Cardiac muscle cell (in vitro differentiated cells and primary cell): ENCODE measurements around the gene AGBL5. TPM values are rescaled to one million over a fixed set of nuclear protein-coding genes. Genes with fewer than 3 reads are reported as not detected.
A peak's percentile ranks its signal among the peaks of the same experiment; 100 is the strongest.

Experiments
- DNase-seq, 2 donors: peaks; one replicate each; pipeline versions ENCODE4 v3.0.0 to v3.0.0-alpha.2; 2010 to 2017; ENCODE audit warnings: low read depth in 1 of 2, low spot score in 1 of 2
- H3K27ac ChIP-seq: fragments of 200-600 bp; sonication (generic); 2 replicates; pipeline ENCODE4 v1.5.1; 2016
- H3K27me3 ChIP-seq: fragments of 200-600 bp; sonication (generic); 2 replicates; pipeline ENCODE4 v1.6.0; 2016; ENCODE audit warnings: control low read depth
- H3K36me3 ChIP-seq: fragments of 200-600 bp; sonication (generic); 2 replicates; pipeline ENCODE4 v1.5.1; 2016; ENCODE audit warnings: control low read depth
- H3K4me1 ChIP-seq: fragments of 200-600 bp; sonication (generic); 2 replicates; pipeline ENCODE4 v1.8.1; 2017; ENCODE audit warnings: low read depth, mild to moderate bottlenecking, mixed run types
- H3K4me3 ChIP-seq: fragments of 200-600 bp; sonication (generic); 2 replicates; pipeline ENCODE4 v1.5.1; 2016; ENCODE audit warnings: mild to moderate bottlenecking
- H3K9me3 ChIP-seq: fragments of 200-600 bp; sonication (generic); 2 replicates; pipeline ENCODE4 v1.5.1; 2017; ENCODE audit warnings: low read depth, mild to moderate bottlenecking, control low read depth
- polyA plus RNA-seq: library from polyadenylated mRNA; unstranded; fragments of >200 nt; fragmentation: Nextera tagmentation; extraction: Ambion mirVana; gene quantifications from 2 replicates; pipeline ENCODE4 v1.2.1, GENCODE V29; 2016
- total RNA-seq: library from RNA; depleted of rRNA; stranded (reverse); fragments of >200 nt; gene quantifications from 2 replicates; pipeline ENCODE4 v1.2.3, GENCODE V29; 2016
- TF ChIP-seq, protein P1 (sequence below): IDR thresholded peaks from 2 replicates; pipeline ENCODE4 v1.5.1; 2012; ENCODE audit warnings: low read depth, mild to moderate bottlenecking, low read length

The AGBL5 gene
- total and polyA plus RNA-seq, 2 experiments from 2014 or later: 52.0 to 67.0 TPM

DNA sequence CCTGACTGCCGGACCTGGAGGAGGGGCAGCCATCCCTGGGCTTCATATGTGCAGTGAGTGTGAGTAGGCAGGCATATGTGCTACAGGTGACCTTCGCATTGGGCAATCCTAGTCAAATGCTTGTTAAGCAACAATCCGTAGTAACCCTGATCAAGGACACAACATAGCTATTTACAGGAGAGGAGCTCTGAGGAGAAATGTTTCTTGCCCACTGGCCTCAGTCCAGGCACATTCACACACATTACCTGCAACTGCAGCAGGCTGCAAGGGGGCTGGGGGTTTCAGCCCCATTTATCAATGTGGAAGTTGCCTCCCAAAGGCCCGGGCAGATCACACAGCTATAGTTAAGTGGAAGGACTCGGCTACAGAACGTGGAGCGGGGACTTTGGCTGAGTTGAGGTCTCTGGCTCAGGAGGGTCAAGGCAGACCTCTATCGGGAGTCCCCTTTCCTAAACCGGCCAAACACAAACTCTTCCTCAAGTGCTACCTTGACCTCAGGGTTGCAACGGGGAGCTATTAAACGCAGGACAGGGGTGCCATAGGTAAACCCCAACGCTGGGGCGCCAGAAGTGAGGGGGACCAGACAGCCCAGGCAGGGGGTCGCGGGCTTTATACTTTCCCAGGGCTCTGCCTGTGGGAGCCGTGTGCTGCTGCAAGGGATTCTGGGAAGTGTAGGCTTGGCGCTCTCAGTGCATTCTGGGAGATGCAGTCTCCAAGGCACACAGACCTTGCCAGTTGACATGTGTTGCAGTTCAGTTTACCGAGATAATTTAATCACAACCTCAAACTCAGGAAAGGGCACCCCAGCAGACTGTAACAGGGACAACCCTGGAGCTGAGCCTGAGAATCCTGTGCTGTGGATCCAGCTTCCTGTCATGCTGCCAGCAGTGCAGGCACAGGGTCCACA is 44.5 kb downstream of the AGBL5 start:
- no peaks in the 10 kb centered on the region for H3K27me3 ChIP-seq
- TF ChIP-seq, protein P1, sequence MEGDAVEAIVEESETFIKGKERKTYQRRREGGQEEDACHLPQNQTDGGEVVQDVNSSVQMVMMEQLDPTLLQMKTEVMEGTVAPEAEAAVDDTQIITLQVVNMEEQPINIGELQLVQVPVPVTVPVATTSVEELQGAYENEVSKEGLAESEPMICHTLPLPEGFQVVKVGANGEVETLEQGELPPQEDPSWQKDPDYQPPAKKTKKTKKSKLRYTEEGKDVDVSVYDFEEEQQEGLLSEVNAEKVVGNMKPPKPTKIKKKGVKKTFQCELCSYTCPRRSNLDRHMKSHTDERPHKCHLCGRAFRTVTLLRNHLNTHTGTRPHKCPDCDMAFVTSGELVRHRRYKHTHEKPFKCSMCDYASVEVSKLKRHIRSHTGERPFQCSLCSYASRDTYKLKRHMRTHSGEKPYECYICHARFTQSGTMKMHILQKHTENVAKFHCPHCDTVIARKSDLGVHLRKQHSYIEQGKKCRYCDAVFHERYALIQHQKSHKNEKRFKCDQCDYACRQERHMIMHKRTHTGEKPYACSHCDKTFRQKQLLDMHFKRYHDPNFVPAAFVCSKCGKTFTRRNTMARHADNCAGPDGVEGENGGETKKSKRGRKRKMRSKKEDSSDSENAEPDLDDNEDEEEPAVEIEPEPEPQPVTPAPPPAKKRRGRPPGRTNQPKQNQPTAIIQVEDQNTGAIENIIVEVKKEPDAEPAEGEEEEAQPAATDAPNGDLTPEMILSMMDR: no peak
- H3K27ac ChIP-seq: peak overlapping the region; percentile 8
- no peaks in the 10 kb centered on the region for H3K4me1 ChIP-seq
- DNase-seq: peak; percentile 63 to 72
- no peaks in the 10 kb centered on the region for H3K9me3 ChIP-seq
- no peaks in the 10 kb centered on the region for H3K36me3 ChIP-seq
- H3K4me3 ChIP-seq: no peak overlapping the region

DNA sequence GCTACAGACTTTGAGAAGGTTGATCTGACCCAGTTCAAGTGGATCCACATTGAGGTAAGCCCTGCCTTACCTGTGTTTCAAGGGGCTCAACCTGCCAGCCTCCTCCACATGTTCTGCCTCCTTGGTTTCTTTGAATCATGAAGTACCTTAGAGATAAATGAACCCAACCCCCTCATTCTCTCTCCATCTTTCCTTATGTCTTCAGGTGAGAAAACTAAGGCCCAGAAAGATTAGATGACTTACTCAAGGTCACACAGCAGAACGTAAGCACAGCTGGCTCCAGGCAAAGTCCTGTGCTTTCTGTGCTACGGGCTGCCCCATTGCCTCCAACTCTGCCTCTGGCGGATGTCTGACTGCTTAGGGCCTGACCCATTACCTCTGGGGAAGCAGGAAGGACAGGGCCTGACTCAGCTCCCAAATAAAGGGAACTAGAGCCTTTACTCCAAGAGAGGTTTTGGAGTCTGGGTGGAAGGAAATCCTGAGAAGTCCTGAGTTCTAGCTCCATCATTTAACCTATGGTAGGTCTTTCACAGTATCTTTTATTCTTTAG is 45.4 kb downstream of the AGBL5 start:
- Histone ChIP-seq H3K4me3 (no peak overlapping the region), H3K27me3 (no peaks in the 10 kb centered on the region), H3K9me3 (no peaks in the 10 kb centered on the region), H3K4me1 (no peaks in the 10 kb centered on the region), H3K36me3 (no peaks in the 10 kb centered on the region), H3K27ac (no peak overlapping the region)
- TF ChIP-seq, protein P1: no peak
- no peak for DNase-seq

GRCh38 chr2:27097341-27097740 is 45.9 kb downstream of the AGBL5 start:
- Histone ChIP-seq H3K4me1 (no peaks in the 10 kb centered on the region), H3K4me3 (no peak overlapping the region), H3K27ac (no peak overlapping the region), H3K27me3 (no peaks in the 10 kb centered on the region), H3K36me3 (no peaks in the 10 kb centered on the region), H3K9me3 (no peaks in the 10 kb centered on the region)
- no peak for DNase-seq
- TF ChIP-seq, protein P1: no peak

DNA sequence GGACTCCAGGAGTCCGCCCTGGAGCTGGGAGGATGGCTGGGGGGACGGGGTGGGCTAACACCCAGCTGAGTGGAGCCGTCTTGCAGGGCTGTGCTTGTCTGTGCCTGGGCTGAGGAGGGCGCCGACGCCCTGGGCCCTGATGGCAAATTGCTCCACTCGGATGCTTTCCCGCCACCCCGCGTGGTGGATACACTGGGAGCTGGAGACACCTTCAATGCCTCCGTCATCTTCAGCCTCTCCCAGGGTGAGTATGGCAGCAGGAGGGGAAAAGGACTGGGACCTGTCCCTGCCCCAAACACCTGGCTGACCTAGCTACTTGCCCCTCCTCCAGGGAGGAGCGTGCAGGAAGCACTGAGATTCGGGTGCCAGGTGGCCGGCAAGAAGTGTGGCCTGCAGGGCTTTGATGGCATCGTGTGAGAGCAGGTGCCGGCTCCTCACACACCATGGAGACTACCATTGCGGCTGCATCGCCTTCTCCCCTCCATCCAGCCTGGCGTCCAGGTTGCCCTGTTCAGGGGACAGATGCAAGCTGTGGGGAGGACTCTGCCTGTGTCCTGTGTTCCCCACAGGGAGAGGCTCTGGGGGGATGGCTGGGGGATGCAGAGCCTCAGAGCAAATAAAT is 48.0 kb downstream of the AGBL5 start:
- no peak overlapping the region for H3K27ac ChIP-seq
- DNase-seq: no peak
- TF ChIP-seq, protein P1: no peak

DNA sequence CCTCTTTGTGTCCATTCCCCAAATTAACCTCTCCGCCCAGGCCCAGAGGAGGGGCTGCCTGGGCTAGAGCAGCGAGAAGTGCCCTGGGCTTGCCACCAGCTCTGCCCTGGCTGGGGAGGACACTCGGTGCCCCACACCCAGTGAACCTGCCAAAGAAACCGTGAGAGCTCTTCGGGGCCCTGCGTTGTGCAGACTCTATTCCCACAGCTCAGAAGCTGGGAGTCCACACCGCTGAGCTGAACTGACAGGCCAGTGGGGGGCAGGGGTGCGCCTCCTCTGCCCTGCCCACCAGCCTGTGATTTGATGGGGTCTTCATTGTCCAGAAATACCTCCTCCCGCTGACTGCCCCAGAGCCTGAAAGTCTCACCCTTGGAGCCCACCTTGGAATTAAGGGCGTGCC is 48.6 kb downstream of the AGBL5 start:
- Histone ChIP-seq H3K9me3 (no peaks in the 10 kb centered on the region), H3K27me3 (no peaks in the 10 kb centered on the region), H3K36me3 (no peaks in the 10 kb centered on the region), H3K27ac (no peak overlapping the region), H3K4me3 (no peak overlapping the region), H3K4me1 (no peaks in the 10 kb centered on the region)
- no peak for DNase-seq
- TF ChIP-seq, protein P1: no peak

More for the DNA sequence above, 48.0 kb downstream of the AGBL5 start:
- Histone ChIP-seq H3K4me3 (no peak overlapping the region), H3K4me1 (no peaks in the 10 kb centered on the region), H3K36me3 (no peaks in the 10 kb centered on the region), H3K27me3 (no peaks in the 10 kb centered on the region), H3K9me3 (no peaks in the 10 kb centered on the region)
